Stimulated activated memory B cell treated with anti-CD40 and anti-IgM and Interleukin-4, amounts not matched to agents 10 μg/mL and 1 μg/mL and 100 μg/mL, for 72 hours (primary cell): ENCODE data around the gene ZNF212.
"Not testable (repeated sequence)": the region's sequence is repeated elsewhere in the genome, so short reads cannot be mapped to it uniquely, and the experiment has no call there.

Experiments
- ATAC-seq: fragments of 150-1000 bp; cut with Tn5 transposase; 2 replicates; pipeline ENCODE4 v1.10.0; 2021
- H3K27ac Mint-ChIP-seq: one replicate; pipeline ENCODE4 v1.8.0; 2022; ENCODE audit warnings: mild to moderate bottlenecking, mixed read lengths
- H3K27me3 Mint-ChIP-seq: one replicate; pipeline ENCODE4 v1.8.0; 2022; ENCODE audit warnings: mixed read lengths
- H3K36me3 Mint-ChIP-seq: one replicate; pipeline ENCODE4 v1.8.0; 2022; ENCODE audit warnings: mixed read lengths
- H3K4me1 Mint-ChIP-seq: one replicate; pipeline ENCODE4 v1.8.0; 2022; ENCODE audit warnings: mixed read lengths
- H3K4me3 Mint-ChIP-seq: one replicate; pipeline ENCODE4 v1.8.0; 2022; ENCODE audit warnings: mild to moderate bottlenecking, moderate library complexity, mixed read lengths
- H3K9me3 Mint-ChIP-seq: one replicate; pipeline ENCODE4 v1.8.0; 2022; ENCODE audit warnings: mixed read lengths

Gene ZNF212

DNA sequence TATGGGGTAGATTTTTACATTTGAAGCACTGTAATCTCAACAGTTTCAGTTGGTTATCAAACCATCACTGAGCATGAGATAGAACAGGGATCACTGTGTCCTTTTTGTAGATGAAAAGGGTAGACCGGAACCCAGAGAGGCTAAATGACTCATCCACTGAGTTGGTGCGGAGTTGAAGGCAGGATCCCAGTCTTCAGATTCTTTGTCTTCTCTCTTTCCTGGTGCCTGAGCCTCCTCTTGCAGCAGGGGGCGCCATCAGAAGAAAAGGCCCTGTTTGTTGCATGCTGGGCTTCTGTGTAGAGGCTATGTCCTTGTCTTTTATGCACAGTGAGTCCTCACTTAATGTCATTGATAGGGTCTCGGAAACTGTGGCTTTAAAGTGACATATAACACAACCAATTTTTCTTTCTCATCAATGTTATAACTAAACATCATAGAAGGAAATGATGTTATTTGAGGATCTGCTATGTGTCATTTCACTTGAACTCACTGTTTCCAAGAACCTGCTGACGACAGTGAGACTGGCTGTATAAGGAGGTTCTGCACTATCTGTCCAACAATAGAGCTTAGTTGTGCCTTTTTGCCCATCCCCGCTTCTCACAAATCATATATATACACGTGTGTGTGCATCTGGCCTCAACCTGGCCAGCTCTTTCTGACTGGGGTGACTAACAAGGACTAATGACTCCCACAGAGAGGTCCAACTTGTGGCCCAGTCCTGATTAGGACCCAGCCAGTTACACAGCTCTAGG, 29.8 kb upstream of the ZNF212 start:
- H3K4me3 Mint-ChIP-seq = no peak overlapping the region
- no peaks in the 10 kb centered on the region for H3K9me3 Mint-ChIP-seq
- ATAC-seq = peak; percentile 51
- no peaks in the 10 kb centered on the region for H3K27me3 Mint-ChIP-seq
- peaks cover 76% of the 10 kb centered on the region for H3K36me3 Mint-ChIP-seq
- H3K27ac Mint-ChIP-seq = no peak overlapping the region
- H3K4me1 Mint-ChIP-seq = no peaks in the 10 kb centered on the region

DNA sequence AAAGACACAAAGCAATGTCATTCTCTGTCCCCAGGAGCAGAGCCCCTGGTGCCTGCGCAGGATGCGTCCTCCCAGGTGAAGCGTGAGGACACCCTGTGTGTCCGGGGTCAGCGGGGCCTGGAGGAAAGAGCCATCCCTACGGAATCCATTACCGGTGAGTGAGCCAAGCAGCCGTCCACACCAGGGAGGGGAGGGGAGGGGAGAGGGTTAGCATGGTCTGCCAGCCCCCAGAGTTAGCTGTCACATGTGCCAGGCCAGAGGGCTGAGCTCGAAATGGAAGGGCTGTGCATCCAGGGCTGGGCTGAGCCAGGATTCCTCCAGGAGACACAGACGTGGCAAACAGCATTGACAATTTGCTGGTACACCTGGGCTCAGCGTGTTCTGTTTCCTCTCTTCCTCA, 28.9 kb upstream of the ZNF212 start:
- Mint-ChIP-seq H3K4me3 (no peak overlapping the region), H3K27me3 (no peaks in the 10 kb centered on the region), H3K27ac (no peak overlapping the region)

DNA sequence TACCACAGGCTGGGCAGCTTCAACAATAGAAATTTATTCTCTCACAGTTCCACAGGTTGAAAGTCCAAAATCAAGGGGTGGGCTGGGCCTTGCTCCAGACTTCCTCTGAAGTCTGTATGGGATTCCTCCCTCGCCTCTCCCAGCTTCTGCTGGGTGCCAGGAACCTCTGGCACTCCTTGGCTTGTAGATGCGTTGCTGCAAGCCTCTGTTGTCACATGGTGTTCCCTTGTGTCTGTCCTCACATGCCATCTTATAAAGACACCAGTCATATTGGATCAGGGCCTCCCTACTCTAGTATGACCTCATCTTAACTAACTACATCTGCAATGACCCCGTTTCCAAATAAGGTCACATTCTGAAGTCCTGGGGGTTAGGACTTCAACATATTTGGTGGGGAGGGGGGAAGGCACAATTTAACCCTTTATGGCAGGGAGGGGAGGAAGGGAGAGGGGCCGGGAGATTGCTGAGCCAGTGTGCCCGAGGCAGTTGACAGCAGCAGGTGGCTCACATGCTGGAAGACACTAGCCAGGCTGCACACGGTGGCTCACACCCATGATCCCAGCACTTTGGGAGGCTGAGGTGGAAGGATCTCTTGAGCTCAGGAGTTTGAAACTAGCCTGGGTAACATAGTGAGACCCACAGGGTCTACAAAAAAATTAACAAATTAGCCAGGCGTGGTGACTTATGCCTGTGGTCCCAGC, 25.3 kb upstream of the ZNF212 start:
- Mint-ChIP-seq H3K36me3 (peaks cover 80% of the 10 kb centered on the region), H3K27me3 (no peaks in the 10 kb centered on the region), H3K9me3 (no peaks in the 10 kb centered on the region), H3K27ac (no peak overlapping the region), H3K4me1 (no peaks in the 10 kb centered on the region), H3K4me3 (no peak overlapping the region)
- ATAC-seq = no peak

More for the DNA sequence above, 28.9 kb upstream of the ZNF212 start:
- Mint-ChIP-seq H3K9me3 (no peaks in the 10 kb centered on the region), H3K36me3 (peaks cover 80% of the 10 kb centered on the region), H3K4me1 (no peaks in the 10 kb centered on the region)
- ATAC-seq = no peak

DNA sequence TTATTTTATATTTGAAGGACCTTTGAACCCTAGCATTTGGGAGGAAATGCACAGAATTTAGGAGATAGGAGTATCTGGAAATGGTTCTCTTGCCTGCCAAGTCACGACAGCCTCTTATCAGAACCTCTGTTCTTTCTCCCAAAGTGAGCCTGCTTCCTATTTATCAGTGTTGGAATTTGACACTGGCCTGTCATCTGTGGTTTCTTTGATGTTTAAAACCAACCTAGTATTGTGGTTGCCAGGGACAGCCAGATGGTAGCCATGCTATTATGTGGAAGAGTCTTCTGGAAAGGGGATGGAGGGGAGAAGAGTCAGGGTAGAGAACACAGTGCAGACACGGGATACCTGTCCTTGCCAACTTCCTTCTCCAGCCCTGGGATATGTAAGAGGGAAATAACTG, 23.0 kb upstream of the ZNF212 start:
- Mint-ChIP-seq H3K27me3 (no peaks in the 10 kb centered on the region), H3K27ac (no peak overlapping the region), H3K9me3 (no peaks in the 10 kb centered on the region), H3K36me3 (peaks cover 73% of the 10 kb centered on the region), H3K4me1 (no peaks in the 10 kb centered on the region), H3K4me3 (no peak overlapping the region)
- ATAC-seq = no peak

DNA sequence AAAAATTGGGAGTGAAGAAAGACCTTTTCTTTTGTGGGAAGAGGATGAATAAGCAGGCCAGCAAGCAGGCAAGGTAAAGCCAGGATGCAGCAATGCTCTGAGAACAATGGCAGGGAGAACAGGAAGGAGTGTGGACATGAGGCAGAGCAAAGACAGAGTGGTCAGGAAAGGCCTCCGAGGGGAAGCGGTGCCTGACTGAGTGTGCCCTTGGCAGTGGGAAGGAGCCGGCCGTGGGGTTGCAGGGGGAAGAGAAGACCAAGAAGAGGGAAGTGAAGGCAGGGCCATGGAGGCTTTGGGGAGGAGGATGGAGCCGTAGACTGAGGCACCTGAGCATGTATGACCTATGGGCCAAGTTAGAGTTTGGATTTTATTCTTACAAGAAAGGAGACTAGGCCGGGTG, 21.9 kb upstream of the ZNF212 start:
- Mint-ChIP-seq H3K27me3 (no peaks in the 10 kb centered on the region), H3K27ac (no peak overlapping the region), H3K4me3 (no peak overlapping the region), H3K9me3 (no peaks in the 10 kb centered on the region), H3K36me3 (peaks cover 74% of the 10 kb centered on the region), H3K4me1 (no peaks in the 10 kb centered on the region)
- no peak for ATAC-seq

DNA sequence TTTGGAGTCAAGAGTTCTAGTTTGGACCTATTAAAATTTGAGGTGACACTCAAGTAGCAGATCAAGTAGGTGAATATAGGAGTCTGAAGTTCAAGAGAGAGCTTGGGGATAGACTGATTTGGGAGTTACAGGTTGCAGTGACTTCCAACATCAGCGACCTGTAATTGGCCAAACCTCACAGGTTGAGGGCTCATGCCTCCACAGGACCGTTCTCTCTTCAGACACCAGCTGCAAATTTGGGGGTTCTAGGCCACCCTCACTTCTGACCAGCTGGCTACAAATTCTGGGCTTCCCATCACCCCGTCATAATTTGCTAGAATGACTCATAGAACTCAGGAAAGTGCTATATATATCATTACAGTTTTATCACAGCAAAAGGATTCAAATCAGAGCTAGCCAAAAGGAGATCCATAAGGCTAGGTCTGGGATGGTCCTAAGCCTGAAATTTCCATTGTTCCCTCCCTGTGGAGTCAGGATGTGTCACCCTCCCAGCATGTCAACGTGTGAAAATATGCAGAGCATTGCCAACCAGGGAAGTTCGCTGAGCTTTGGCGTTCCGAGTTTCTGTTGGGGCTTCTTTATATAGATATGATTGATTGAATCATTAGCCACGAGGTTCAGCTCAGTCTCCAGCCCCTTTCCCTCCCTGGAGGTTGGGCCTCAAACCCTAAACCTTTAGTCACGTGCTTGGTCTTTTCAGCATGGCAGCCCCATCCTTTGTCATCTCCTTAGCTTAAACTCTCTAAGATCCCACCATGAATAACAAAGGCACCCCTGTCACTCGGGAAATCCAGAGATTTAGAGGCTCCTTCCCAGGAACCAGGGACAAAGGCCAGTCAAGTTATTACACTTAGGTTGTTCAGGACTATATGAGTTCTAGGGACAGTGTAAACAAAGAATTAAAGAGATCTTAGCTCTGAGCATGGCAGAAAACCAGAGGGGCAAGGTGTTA, 20.7 kb upstream of the ZNF212 start:
- Mint-ChIP-seq H3K4me1 (no peaks in the 10 kb centered on the region), H3K27ac (no peak overlapping the region), H3K36me3 (peaks cover 75% of the 10 kb centered on the region), H3K27me3 (no peaks in the 10 kb centered on the region), H3K9me3 (no peaks in the 10 kb centered on the region), H3K4me3 (no peak overlapping the region)
- no peak for ATAC-seq

DNA sequence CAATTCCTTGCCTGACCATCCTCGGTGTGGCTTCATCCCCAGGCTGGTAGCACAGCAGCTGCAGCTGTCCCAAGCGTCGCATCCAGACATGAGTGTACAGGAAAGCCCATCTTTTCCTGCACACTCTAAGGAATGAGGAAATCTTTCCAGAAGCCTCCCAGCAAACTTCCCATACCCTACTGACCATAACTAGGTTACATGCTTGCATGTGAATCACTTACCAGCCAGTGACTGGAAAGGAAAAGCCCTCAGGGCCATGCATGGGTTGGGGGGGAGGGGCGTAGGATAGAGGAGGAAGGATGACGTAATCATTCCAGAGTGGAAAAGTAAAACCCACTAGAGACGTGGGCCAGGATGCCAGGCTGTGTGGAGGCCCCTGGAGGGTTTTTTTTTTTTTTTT, 18.9 kb upstream of the ZNF212 start:
- H3K36me3 Mint-ChIP-seq = peaks cover 76% of the 10 kb centered on the region
- H3K4me1 Mint-ChIP-seq = no peaks in the 10 kb centered on the region

DNA sequence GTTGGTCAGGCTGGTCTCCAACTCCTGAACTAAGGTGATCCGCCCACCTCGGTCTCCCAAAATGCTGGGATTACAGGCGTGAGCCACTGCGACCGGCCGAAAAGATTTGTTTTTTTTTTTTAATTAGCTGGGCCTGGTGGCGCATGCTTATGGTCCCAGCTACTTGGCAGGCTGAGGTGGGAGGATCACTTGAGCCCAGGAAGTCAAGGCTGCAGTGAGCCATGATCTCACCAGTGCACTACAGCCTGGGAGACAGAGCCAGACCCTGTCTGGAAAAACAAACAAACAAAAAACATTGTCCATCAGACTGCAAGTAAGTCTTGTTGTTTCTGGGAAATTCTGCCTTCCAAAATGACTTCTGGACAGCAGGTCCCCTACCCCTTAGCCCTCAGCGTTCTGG, 16.3 kb upstream of the ZNF212 start:
- Mint-ChIP-seq H3K9me3 (no peaks in the 10 kb centered on the region), H3K36me3 (peaks cover 64% of the 10 kb centered on the region), H3K4me1 (no peaks in the 10 kb centered on the region)

More for the DNA sequence above, 18.9 kb upstream of the ZNF212 start:
- Mint-ChIP-seq H3K4me3 (no peak overlapping the region), H3K27me3 (no peaks in the 10 kb centered on the region), H3K27ac (no peak overlapping the region), H3K9me3 (no peaks in the 10 kb centered on the region)
- no peak for ATAC-seq

DNA sequence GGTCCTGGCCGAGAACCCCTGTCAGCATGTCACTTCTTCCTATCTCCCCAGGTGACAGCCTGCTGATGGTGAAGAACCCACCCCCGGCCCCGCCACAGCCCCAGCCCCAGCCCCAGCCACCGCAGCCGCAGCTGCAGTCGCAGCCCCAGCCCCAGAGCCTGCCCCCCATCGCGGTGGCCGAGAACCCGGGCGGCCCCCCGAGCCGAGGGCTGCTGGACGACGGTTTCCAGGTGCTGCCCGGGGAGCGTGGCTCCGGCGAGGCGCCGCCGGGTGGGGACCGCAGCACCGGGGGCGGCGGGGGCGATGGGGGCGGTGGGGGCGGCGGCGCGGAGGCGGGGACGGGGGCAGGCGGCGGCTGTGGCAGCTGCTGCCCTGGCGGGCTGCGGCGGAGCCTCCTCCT, 15.7 kb upstream of the ZNF212 start:
- no peaks in the 10 kb centered on the region for H3K4me1 Mint-ChIP-seq

More for the DNA sequence above, 16.3 kb upstream of the ZNF212 start:
- Mint-ChIP-seq H3K27me3 (no peaks in the 10 kb centered on the region), H3K27ac (no peak overlapping the region), H3K4me3 (no peak overlapping the region)
- ATAC-seq = no peak

DNA sequence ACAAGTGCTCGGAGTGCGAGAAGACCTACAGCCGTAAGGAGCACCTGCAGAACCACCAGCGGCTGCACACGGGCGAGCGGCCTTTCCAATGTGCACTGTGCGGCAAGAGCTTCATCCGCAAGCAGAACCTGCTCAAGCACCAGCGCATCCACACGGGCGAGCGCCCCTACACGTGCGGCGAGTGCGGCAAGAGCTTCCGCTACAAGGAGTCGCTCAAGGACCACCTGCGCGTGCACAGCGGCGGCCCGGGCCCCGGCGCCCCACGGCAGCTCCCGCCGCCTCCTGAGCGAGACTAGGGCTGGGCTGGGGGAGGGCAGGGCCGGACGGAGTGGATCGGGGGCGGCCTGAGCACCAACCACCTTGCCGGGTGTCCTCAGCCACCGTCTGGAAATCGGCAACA, 15.1 kb upstream of the ZNF212 start:
- Mint-ChIP-seq H3K4me1 (no peaks in the 10 kb centered on the region), H3K4me3 (no peak overlapping the region), H3K9me3 (no peaks in the 10 kb centered on the region), H3K36me3 (peaks cover 54% of the 10 kb centered on the region), H3K27ac (no peak overlapping the region), H3K27me3 (no peaks in the 10 kb centered on the region)
- ATAC-seq = peak; percentile 9

More for the DNA sequence above, 15.7 kb upstream of the ZNF212 start:
- Mint-ChIP-seq H3K4me3 (no peak overlapping the region), H3K27ac (no peak overlapping the region), H3K9me3 (no peaks in the 10 kb centered on the region), H3K27me3 (no peaks in the 10 kb centered on the region), H3K36me3 (peaks cover 59% of the 10 kb centered on the region)
- peak; percentile 64 for ATAC-seq

DNA sequence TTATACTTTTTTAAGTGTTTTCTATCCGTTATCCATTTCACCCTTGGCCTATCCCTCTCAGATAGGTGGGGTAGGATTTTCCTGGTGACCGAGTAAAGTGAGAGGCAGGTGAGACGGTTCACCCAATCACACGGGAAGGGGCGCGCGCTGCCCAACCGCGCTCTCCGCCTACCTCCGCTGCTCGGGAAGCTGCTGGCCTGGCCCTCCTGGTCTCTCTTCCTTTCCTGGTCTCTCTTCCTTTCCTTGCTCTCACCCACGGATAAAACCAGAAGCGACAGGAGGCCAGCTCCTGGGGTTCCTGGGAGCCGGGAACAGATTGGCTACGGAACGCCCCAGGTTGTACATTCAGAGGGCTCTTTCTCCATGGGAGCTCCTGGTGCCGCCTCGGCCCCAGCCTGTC, 14.3 kb upstream of the ZNF212 start:
- ATAC-seq = no peak
- H3K4me3 Mint-ChIP-seq = no peak overlapping the region

DNA sequence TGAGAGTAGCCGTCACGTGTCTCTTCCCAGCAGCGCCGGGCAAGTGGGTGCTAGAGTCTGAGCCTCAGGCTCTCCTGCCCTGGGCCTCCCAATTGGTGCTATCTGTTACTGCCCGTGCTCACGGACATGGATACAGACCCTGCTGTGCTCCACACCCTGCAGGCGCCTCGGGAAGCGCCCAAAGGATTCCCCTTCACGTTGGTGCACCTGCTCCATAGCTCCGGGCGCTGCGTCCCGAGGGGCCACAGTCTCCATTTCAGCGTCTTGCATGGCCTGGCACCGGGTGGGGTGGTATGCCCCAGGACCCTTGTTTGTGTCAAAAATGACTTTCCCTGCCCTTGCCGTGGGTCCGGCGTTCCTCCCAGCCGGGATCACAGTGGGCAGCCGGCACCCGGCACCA, 13.8 kb upstream of the ZNF212 start:
- Mint-ChIP-seq H3K4me1 (no peaks in the 10 kb centered on the region), H3K36me3 (peaks cover 46% of the 10 kb centered on the region), H3K27ac (no peak overlapping the region), H3K9me3 (no peaks in the 10 kb centered on the region), H3K27me3 (no peaks in the 10 kb centered on the region), H3K4me3 (no peak overlapping the region)
- ATAC-seq = no peak

More for the DNA sequence above, 14.3 kb upstream of the ZNF212 start:
- Mint-ChIP-seq H3K36me3 (peaks cover 46% of the 10 kb centered on the region), H3K27me3 (no peaks in the 10 kb centered on the region), H3K9me3 (no peaks in the 10 kb centered on the region), H3K4me1 (no peaks in the 10 kb centered on the region), H3K27ac (no peak overlapping the region)

DNA sequence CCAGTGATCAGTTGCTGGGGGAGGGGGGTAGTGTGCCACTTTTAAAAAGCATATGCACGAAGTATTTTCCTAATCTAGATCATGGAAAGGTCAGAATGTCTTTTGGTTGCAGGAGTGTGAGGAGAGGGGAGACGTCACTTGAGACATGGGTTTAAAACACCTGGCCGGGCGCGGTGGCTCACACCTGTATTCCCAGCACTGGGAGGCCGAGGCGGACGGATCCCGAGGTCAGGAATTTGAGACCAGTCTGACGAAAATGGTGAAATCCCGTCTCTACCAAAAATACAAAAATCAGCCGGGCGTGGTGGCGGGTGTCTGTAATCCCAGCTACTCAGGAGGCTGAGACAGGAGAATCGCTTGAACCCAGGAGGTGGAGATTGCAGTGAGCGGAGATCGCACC, 13.1 kb upstream of the ZNF212 start:
- H3K4me3 Mint-ChIP-seq, H3K4me1 Mint-ChIP-seq, ATAC-seq, H3K27ac Mint-ChIP-seq, H3K9me3 Mint-ChIP-seq, H3K27me3 Mint-ChIP-seq: not testable (repeated sequence)
- H3K36me3 Mint-ChIP-seq = peaks cover 41% of the 10 kb centered on the region

DNA sequence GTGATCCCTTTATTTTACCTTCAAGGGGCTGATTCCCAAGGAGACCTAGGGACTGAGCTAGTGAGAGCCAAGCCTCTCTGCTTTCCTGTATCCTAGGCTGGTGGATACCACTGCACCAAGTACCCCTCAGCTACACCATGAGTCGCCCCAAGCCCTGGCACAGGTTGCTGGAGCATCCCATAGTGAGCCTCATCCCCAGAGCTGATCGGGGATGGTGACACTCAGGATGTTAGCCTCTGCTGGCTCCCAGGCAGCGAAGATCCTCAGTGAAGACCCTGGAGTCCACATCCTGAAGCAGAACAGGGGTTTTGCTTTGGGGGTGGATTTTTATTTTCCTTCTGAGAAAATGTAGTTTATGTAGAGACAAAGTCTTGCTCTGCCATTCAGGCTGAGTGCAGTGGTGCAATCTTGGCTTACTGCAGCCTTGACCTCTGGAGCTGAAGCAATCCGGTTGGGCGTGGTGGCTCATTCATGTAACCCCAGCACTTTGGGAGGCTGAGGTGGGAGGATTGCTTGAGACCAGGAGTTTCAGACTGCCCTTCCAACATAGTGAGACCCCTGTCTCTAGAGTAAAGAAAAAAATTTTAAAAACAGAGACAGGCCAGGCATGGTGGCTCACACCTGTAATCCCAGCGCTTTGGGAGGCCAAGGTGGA, 12.5 kb upstream of the ZNF212 start:
- peaks cover 35% of the 10 kb centered on the region for H3K36me3 Mint-ChIP-seq
- H3K4me3 Mint-ChIP-seq = no peak overlapping the region
- H3K9me3 Mint-ChIP-seq = no peaks in the 10 kb centered on the region
- H3K27ac Mint-ChIP-seq = no peak overlapping the region
- no peak for ATAC-seq
- H3K4me1 Mint-ChIP-seq = no peaks in the 10 kb centered on the region
- peaks cover under 1% of the 10 kb centered on the region for H3K27me3 Mint-ChIP-seq
